Measurements from ENCODE around the gene GJB6.

Gene GJB6

DNA sequence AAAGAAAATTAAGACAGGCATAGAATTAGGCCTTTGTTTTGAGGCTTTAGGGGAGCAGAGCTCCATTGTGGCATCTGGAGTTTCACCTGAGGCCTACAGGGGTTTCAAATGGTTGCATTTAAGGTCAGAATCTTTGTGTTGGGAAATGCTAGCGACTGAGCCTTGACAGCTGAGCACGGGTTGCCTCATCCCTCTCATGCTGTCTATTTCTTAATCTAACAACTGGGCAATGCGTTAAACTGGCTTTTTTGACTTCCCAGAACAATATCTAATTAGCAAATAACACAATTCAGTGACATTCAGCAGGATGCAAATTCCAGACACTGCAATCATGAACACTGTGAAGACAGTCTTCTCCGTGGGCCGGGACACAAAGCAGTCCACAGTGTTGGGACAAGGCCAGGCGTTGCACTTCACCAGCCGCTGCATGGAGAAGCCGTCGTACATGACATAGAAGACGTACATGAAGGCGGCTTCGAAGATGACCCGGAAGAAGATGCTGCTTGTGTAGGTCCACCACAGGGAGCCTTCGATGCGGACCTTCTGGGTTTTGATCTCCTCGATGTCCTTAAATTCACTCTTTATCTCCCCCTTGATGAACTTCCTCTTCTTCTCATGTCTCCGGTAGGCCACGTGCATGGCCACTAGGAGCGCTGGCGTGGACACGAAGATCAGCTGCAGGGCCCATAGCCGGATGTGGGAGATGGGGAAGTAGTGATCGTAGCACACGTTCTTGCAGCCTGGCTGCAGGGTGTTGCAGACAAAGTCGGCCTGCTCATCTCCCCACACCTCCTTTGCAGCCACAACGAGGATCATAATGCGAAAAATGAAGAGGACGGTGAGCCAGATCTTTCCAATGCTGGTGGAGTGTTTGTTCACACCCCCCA lies 43.2 kb downstream of the GJB6 start:
- DNase-seq = no peak

DNA sequence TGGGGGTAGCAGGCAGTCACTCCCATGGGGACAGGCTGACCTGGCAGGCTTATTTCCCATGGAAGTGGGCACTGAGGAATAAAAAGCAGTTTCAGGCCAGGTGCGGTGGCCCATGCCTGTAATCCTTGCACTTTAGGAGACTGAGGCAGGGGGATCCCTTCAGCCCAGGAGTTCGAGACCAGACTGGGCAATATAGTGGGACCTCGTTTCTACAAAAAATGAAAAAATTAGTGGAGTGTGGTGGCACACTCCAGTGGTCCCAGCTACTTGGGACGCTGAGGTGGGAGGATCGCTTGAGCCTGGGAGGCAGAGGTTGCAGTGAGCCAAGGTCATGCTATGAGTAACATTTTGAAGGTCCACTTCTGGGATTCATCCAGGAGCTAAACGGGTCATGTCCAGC lies 45.3 kb downstream of the GJB6 start:
- no peak for DNase-seq

DNA sequence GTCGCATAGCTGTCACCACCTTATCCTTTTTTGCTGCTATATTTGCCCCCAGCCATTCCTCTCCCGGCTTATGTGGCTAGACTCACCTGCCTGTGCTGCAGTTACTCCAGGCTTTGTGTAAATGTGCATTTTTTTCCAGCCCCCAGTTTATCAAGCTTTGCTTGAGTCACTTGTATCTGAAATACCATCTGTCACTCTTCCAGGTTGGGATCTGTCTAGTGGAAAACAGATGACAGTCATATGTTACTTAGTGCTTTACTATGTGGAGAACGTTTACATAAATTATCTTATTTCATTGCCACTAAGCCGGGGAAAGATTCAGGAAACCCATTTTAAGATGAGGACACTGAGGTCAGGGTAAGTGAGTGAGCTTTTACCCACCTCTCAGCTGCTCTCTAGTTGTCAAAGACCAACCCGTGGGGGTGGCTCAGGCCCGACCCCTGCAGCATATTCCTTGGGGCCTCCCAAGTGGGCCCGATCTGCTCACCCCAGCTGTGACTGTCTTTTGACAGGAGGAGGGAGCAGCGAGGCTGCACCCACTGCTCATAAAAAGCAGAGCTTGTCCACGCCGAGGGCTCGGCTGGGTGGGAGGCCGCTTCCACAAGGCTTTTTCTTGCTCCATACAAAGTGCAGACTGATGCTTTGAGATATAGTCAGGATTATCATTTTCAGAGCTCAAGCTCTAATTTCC lies 46.6 kb downstream of the GJB6 start:
- no peak for DNase-seq

DNA sequence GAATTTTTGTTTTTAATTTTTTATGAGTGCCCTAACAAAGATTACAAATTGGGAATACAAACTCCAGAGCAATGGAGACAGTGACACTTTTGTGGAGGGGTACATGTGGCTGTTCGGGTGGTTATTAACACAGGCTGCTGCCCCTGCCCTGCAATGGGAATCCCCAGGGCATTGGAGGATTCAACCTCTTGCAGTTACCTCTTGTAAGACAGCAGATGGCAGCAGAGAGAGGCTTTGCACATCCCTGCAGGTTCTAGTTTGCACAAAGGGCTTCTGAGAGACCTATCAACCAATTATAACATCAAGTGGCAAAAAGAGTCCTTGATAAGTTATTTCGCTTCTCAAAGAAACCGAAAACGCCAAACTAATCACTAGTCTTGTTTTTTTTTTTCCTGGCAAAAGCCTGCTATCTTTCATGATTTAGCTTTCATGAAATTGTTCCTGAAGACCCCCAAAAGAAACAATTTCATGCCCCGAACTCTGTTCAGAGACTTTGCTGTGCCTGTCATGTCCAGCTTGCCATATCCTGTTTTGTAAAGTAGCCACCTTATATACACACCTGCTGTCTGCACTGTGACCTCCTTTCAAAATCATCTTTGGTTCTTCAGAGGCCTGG lies 49.8 kb downstream of the GJB6 start:
- peak in 27 of 56 donors; percentile 12 to 61 (median 29) for DNase-seq

DNA sequence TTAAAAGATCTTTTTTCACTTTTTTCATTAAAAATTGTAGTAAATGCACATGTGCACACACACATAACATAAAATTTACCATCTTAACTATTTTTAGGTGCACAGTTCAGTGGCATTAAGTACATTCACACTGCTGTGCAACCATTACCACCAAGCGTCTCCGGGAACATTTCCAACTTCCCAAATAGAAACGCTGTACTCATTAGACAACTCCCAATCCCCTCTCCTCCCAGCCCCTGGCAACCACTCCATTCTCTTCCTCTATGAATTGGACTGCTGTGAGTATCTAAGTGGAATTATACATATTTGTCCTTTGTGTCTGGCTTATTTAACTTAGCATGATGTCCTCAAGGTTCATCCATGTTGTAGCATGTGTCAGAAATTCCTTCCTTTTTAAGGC lies 50.9 kb downstream of the GJB6 start:
- DNase-seq = no peak

DNA sequence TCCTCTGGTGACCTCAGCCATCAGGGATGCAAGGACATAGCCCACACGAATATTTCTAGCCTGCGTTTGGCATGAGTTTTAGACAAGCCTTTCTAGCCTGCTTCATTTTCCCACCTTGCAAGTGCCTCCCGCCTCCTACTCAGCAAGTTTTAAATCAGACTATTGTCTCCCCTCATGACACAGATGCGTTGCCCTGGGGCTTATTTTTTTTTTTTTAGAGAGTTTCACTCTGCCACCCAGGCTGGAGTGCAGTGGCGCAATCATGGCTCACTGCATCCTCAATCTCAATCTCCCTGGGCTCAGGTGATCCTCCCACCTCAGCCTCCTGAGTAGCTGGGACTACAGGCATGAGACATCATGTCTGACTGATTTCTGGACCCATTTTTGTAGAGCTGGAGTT lies 54.0 kb downstream of the GJB6 start:
- no peak for DNase-seq

DNA sequence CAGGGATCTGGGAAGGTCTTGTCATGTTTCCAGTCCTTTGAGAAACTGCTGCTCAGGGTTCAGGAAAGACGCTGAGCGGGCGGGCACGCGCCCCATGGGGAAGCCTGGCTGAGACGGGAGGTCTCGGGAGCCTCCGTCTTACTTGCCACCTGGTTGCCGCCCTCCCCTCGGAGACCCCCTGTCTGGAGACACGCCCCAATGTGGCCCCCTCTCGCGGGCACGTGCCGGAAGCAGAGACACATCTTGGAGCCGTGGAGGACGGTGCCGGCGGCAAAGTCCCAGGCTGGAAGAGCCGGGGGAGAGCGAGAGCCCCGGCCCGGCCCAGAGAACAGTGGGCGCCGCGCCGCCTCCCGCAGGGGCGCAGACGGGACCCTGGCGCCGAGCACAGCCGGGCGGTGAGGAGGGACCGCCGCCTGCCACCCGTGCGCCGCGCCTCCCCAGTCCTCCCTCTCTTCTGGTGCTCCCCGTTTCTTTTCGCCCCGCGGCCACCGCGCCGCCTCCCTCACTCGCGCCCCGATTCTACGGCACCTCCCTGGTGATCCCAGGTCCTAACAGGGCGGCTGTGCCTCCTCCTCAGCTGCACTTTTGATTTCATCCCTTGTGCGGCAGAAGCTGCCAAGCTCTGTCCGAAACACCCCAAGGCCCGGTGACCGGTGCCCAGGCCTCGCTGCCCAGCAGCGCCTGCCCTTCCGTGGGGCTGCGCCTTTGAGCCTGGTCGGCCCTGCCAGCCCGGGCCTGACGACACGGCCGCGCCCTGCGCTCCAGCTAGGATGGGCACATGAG lies 54.9 kb downstream of the GJB6 start:
- DNase-seq = no peak

DNA sequence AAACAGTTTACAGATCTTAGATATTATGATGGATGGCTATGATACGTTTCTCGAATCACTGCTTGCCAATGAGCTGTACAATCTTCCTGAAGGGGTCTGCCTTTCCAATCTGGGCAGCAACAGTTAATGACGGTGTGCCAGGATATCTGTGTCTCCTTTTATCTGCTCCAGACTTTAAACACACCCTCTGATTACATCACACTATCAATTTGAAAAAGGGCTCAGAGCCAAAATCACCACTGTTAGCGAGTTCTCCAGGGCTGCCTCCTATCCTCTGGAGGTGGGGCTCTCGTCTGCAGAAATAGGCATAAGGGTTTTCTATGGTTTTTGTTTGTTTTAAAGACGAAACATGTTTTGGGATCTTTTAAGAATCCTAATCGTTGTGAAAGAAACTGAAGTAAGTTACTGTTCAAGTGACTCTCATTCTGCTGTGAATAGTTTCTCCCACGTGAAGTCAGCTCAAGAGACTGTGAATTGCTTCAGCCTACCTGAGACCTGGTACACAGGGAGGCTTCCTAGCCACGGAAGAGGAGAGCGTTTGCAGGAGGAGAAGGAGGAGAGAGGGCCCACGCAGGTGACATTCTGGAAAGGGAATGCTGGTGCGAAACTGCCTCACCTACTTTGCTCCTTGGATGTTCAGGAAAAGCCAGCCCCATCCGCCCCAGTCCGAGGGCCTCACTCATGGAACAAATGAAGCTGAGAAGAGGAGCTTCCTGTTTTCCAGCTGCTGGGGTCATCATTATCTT lies 56.0 kb downstream of the GJB6 start:
- peak in 9 of 56 donors; percentile 9 to 60 (median 33) for DNase-seq

DNA sequence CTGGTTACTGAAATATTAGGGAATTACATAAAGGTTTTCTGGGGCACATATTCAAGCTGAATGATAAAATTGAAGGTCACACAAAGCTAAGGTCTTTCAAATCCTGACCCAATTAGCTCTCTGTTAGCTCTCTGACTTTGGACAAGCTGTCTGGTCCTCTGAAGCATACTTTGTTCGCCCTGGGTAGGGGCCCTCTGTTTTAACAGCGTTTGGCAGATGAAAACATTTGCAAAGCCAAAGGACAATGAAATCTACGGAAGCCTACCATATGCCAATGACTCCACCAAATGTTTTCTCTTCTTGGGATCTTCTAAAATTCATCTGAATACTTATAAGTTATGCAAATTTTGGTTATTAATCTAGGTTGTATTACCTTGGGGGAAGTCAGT lies 56.7 kb downstream of the GJB6 start:
- DNase-seq = no peak

DNA sequence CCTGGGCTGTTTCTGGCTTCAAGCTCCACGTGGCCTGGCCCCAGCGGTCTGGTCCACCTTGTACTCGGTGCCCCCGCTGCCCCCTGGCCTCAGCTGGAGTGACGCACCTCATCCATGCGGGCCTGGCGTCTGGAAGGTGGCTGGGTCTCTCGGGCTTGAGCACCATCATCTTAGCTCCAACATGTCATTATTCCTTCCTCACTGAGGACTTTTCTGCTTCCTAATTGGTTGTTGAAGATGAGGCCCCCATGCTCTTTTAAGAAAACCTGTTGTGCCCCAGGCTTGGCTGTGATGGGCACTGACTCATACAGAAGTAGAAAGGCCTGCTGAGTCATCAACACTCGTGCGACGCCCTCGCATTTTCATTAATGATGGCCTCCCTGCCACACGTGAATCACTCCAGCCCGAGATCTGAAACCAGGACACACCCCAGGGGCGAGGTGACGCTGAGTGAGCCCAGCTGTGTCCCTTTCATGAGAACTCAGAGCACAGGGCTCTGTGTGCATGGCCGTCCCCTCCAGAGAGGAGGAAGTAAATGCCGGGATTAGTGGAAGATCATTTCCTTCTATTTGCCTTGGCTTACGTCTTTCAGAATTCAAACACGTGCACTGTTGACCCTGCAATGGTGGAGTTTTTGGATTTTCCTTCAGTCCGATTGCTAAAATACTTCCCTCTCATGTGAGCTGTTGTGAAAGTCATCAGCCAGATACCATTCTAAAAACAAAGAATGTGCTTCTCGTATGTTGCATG lies 57.3 kb downstream of the GJB6 start:
- DNase-seq = peak in 13 of 56 donors; percentile 8 to 71 (median 24)

DNA sequence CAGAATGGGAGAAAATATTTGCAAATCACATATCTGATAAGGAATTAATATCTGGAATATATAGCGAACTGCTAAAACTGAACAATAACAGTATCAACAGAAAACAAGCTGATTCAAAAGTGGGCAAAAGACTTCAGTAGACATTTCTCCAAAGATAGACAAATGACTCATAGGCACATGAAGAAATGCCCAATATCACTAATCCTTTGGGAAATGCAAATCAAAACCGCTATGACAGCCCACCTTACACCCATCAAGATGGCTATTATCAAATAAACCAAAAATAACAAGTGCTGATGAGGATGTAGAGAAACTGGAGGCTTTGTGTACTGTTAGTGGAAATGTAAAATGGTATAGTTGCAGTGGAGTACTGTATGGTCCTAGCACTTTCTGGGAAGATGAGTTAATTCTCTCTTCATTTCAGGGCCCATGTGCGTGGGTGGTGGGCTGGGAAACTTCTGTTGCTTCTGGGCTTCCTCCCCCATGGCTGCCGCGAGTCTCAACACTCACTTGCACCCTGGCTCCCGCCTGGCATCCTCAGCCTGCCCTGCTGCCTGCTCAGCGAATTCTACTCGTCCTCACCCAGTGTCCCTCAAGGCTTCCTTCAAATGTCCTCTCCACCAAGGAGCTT lies 58.9 kb downstream of the GJB6 start:
- DNase-seq = no peak

Data from nucleus accumbens (tissue), 56 donors.